RWPE2 (cell line): ENCODE data around the gene CAT.

ENCODE experiments used
- ATAC-seq: fragments of 200-7000 bp; cut with Tn5 transposase; 3 replicates; pipeline ENCODE4 v1.9.1; 2021; ENCODE audit warnings: low read depth
- DNase-seq: peaks from one replicate; pipeline ENCODE4 v3.0.0-alpha.2; 2020; ENCODE audit warnings: low spot score
- H3K27ac ChIP-seq: fragments of 450-650 bp; 2 replicates; pipeline ENCODE4 v1.5.1; 2017; ENCODE audit warnings: mild to moderate bottlenecking; ENCODE audit not compliant: poor library complexity, severe bottlenecking
- H3K27me3 ChIP-seq: fragments of 250-450 bp; sonication (Bioruptor Pico); 2 replicates; pipeline ENCODE4 v1.5.1; 2021; ENCODE audit warnings: mild to moderate bottlenecking, moderate library complexity; ENCODE audit not compliant: insufficient read depth, poor library complexity, severe bottlenecking
- H3K36me3 ChIP-seq: fragments of 250-450 bp; sonication (Bioruptor Pico); 2 replicates; pipeline ENCODE4 v1.5.1; 2020; ENCODE audit warnings: low read depth, mild to moderate bottlenecking, moderate library complexity
- H3K4me1 ChIP-seq: fragments of 250-450 bp; sonication (Bioruptor Pico); 2 replicates; pipeline ENCODE4 v1.5.1; 2021; ENCODE audit warnings: mild to moderate bottlenecking, moderate library complexity; ENCODE audit not compliant: insufficient read depth, poor library complexity, severe bottlenecking
- H3K4me3 ChIP-seq: fragments of 250-450 bp; sonication (Bioruptor Pico); 2 replicates; pipeline ENCODE4 v1.5.1; 2021; ENCODE audit warnings: mild to moderate bottlenecking, moderate library complexity; ENCODE audit not compliant: severe bottlenecking
- H3K9me3 ChIP-seq: fragments of 250-450 bp; sonication (Bioruptor Pico); 2 replicates; pipeline ENCODE4 v1.5.1; 2021; ENCODE audit warnings: mild to moderate bottlenecking, moderate library complexity; ENCODE audit not compliant: severe bottlenecking
- CTCF ChIP-seq: fragments of 450-650 bp; IDR thresholded peaks from one replicate; pipeline ENCODE4 v1.5.1; 2017; ENCODE audit warnings: mild to moderate bottlenecking, moderate library complexity; ENCODE audit not compliant: poor library complexity, severe bottlenecking

CAT gene

GRCh38 chr11:34407121-34407813, 31.5 kb upstream of the CAT start:
- Histone ChIP-seq H3K36me3 (no peaks in the 10 kb centered on the region), H3K4me1 (peaks cover 3% of the 10 kb centered on the region), H3K4me3 (no peak overlapping the region), H3K27me3 (no peaks in the 10 kb centered on the region), H3K9me3 (no peaks in the 10 kb centered on the region), H3K27ac (no peak overlapping the region)
- ATAC-seq: no peak
- DNase-seq: no peak
- TF ChIP-seq CTCF: no peak

GRCh38 chr11:34408580-34409172, 30.1 kb upstream of the CAT start:
- Histone ChIP-seq H3K4me1 (peaks cover 3% of the 10 kb centered on the region), H3K27me3 (no peaks in the 10 kb centered on the region), H3K27ac (no peak overlapping the region), H3K4me3 (no peak overlapping the region), H3K36me3 (no peaks in the 10 kb centered on the region), H3K9me3 (no peaks in the 10 kb centered on the region)
- no peak for TF ChIP-seq CTCF
- ATAC-seq (no peak), DNase-seq (no peak)

- DNase-seq: no peak
- Histone ChIP-seq H3K9me3 (no peaks in the 10 kb centered on the region), H3K4me1 (peaks cover 3% of the 10 kb centered on the region), H3K27ac (no peak overlapping the region), H3K36me3 (no peaks in the 10 kb centered on the region), H3K4me3 (no peak overlapping the region), H3K27me3 (no peaks in the 10 kb centered on the region)
- no peak for TF ChIP-seq CTCF
- no peak for ATAC-seq
Measured at GRCh38 chr11:34411111-34411510, 27.6 kb upstream of the CAT start.

- H3K36me3 ChIP-seq: no peaks in the 10 kb centered on the region
- no peaks in the 10 kb centered on the region for H3K9me3 ChIP-seq
- H3K4me1 ChIP-seq: peaks cover 3% of the 10 kb centered on the region
- ATAC-seq: no peak; the same call in 2 of the 3 replicates
- no peaks in the 10 kb centered on the region for H3K27me3 ChIP-seq
- TF ChIP-seq CTCF: no peak
- DNase-seq: no peak
- H3K27ac ChIP-seq: no peak overlapping the region
- no peak overlapping the region for H3K4me3 ChIP-seq
Measured at GRCh38 chr11:34411791-34412190, 26.9 kb upstream of the CAT start.

GRCh38 chr11:34413263-34413662, 25.5 kb upstream of the CAT start:
- H3K4me3 ChIP-seq: no peak overlapping the region
- no peaks in the 10 kb centered on the region for H3K36me3 ChIP-seq
- no peak overlapping the region for H3K27ac ChIP-seq
- no peaks in the 10 kb centered on the region for H3K4me1 ChIP-seq
- ATAC-seq: no peak
- no peaks in the 10 kb centered on the region for H3K27me3 ChIP-seq
- no peak for TF ChIP-seq CTCF
- no peak for DNase-seq
- H3K9me3 ChIP-seq: no peaks in the 10 kb centered on the region
